Thoracic aorta (tissue), 2 donors: Measurements from ENCODE around the gene MKNK1. TPM values are rescaled to one million over a fixed set of nuclear protein-coding genes. Genes with fewer than 3 reads are reported as not detected.

Experiments
- ATAC-seq: fragments of 150-250 bp; one replicate; pipeline ENCODE4 v1.8.0; 2017; ENCODE audit warnings: low read depth; ENCODE audit not compliant: insufficient number of reproducible peaks, low FRiP score
- DNase-seq: peaks from one replicate; pipeline ENCODE4 v3.0.0-alpha.2; 2020; ENCODE audit warnings: low spot score
- H3K27ac ChIP-seq, 2 donors: fragments of 200-600 bp; sonication (generic); 1 replicate in 1 of 2; 2 replicates in 1 of 2; pipeline ENCODE4 v1.5.1; 2016; ENCODE audit warnings: mild to moderate bottlenecking in 2 of 2, moderate library complexity in 2 of 2
- H3K27me3 ChIP-seq: fragments of 200-600 bp; sonication (generic); replicated peaks from 2 replicates; pipeline ENCODE4 v1.6.0; 2016; ENCODE audit warnings: mild to moderate bottlenecking; ENCODE audit not compliant: insufficient read depth
- H3K36me3 ChIP-seq: fragments of 200-600 bp; sonication (generic); one replicate; pipeline ENCODE4 v1.5.1; 2016
- H3K4me1 ChIP-seq, 2 donors: fragments of 200-600 bp; sonication (generic); 1 replicate in 1 of 2; 2 replicates in 1 of 2; pipeline versions ENCODE4 v1.5.1 to v1.6.0; 2016; ENCODE audit warnings: low read depth in 2 of 2, mild to moderate bottlenecking in 1 of 2; ENCODE audit not compliant: control insufficient read depth in 1 of 2
- H3K4me3 ChIP-seq: fragments of 200-600 bp; sonication (generic); 2 replicates; pipeline ENCODE4 v1.5.1; 2016; ENCODE audit warnings: mild to moderate bottlenecking
- H3K9me3 ChIP-seq: fragments of 200-600 bp; sonication (generic); 2 replicates; pipeline ENCODE4 v1.5.1; 2016
- CTCF ChIP-seq: fragments of 200-600 bp; sonication (generic); IDR thresholded peaks from one replicate; pipeline ENCODE4 v1.5.1; 2019; ENCODE audit warnings: antibody characterized with exemption
- total RNA-seq, 2 donors: library from RNA; depleted of rRNA; stranded (reverse); fragments of >200 nt; gene quantifications; one replicate each; pipeline versions ENCODE4 v1.1.0 to v1.2.3, GENCODE V29; 2016

The MKNK1 gene
- total RNA-seq, 2 donors from 2014 or later = 95.9 to 118 TPM

DNA sequence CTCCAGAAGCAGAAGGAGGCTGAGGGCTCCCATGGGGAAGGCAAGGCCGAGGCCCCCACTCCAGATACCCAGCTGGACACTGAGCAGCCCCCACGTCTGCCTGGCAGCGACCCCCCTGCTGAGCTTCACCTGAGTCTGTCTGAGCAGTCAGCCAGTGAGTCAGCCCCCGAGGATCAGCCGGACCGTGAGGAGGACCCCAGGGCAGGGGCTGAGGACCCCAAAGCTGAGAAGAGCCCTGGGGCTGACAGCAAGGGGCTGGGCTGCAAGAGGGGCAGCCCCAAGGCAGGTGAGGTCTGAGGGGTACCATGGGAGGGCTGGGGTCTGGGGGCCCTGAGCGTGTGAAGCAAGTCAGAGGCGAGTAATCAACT is 93.1 kb downstream of the MKNK1 start:
- H3K9me3 ChIP-seq = no peaks in the 10 kb centered on the region
- no peaks in the 10 kb centered on the region for H3K4me1 ChIP-seq
- H3K27me3 ChIP-seq = no peaks in the 10 kb centered on the region
- TF ChIP-seq CTCF = no peak
- H3K4me3 ChIP-seq = no peak overlapping the region
- no peak overlapping the region for H3K27ac ChIP-seq
- ATAC-seq (no peak), DNase-seq (no peak)
- H3K36me3 ChIP-seq = no peaks in the 10 kb centered on the region

GRCh38 chr1:46510341-46510997 is 93.6 kb downstream of the MKNK1 start:
- H3K9me3 ChIP-seq = no peaks in the 10 kb centered on the region
- no peak for ATAC-seq
- H3K4me1 ChIP-seq = no peaks in the 10 kb centered on the region
- no peak for DNase-seq
- TF ChIP-seq CTCF = no peak
- H3K27ac ChIP-seq = no peak overlapping the region
- no peaks in the 10 kb centered on the region for H3K36me3 ChIP-seq
- H3K27me3 ChIP-seq = no peaks in the 10 kb centered on the region
- no peak overlapping the region for H3K4me3 ChIP-seq

DNA sequence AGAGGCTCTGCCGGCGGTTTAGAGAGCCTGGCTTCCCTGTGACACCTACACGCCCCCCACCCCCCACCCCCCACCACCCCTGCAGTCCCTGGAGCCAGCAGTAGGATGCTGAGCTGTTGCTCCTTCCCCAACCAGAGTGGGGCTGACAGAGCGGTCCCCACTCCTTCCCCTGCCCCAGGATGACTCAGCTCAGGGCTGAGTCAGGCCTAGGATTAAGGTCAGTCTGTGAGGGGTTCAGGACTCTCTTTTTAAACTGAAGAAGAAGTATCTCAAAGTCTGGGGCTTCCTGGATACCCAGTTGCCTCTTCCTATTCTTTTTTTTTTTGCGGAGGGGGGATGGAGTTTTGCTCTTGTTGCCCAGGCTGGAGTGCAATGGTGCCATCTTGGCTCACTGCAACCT is 95.3 kb downstream of the MKNK1 start:
- ATAC-seq (no peak), DNase-seq (no peak)
- no peak for TF ChIP-seq CTCF
- no peaks in the 10 kb centered on the region for H3K4me1 ChIP-seq
- no peaks in the 10 kb centered on the region for H3K27me3 ChIP-seq
- H3K4me3 ChIP-seq = no peak overlapping the region
- H3K27ac ChIP-seq = no peak overlapping the region
- no peaks in the 10 kb centered on the region for H3K9me3 ChIP-seq
- H3K36me3 ChIP-seq = no peaks in the 10 kb centered on the region

Other genes starting within 250 kb of the MKNK1 start
- gene FAAH, start 210.0 kb downstream of the MKNK1 start, total RNA-seq = 10 to 100 TPM; 14.1 to 21.9 TPM
- gene DMBX1, start 114.4 kb downstream of the MKNK1 start, total RNA-seq = not detected
- not detected for gene KNCN, start 52.6 kb downstream of the MKNK1 start, total RNA-seq
- gene MOB3C, start 12.5 kb upstream of the MKNK1 start, total RNA-seq = 10 to 100 TPM; 29.5 to 42.3 TPM
- gene ATPAF1, start 64.1 kb upstream of the MKNK1 start, total RNA-seq = 10 to 100 TPM; 38.5 to 55.6 TPM
- gene TEX38, start 67.6 kb upstream of the MKNK1 start, total RNA-seq = not detected
- gene EFCAB14, start 114.8 kb upstream of the MKNK1 start, total RNA-seq = 100 to 1,000 TPM; 102 to 107 TPM
- gene CYP4B1, start 194.8 kb upstream of the MKNK1 start, total RNA-seq = 100 to 1,000 TPM in 1 of 2 donors, 10 to 100 TPM in 1; 57.9 to 117 TPM